Activated effector memory CD4-positive, alpha-beta T cell treated with Interleukin-2 at 50 U/mL for 16 hours (primary cell): ENCODE results near the gene LRRC8A.
"Not testable (repeated sequence)": the region's sequence is repeated elsewhere in the genome, so short reads cannot be mapped to it uniquely, and the experiment has no call there.

ENCODE experiments used
- DNase-seq: peaks from one replicate; pipeline ENCODE4 v3.0.0-alpha.2; 2020

Gene LRRC8A

DNA sequence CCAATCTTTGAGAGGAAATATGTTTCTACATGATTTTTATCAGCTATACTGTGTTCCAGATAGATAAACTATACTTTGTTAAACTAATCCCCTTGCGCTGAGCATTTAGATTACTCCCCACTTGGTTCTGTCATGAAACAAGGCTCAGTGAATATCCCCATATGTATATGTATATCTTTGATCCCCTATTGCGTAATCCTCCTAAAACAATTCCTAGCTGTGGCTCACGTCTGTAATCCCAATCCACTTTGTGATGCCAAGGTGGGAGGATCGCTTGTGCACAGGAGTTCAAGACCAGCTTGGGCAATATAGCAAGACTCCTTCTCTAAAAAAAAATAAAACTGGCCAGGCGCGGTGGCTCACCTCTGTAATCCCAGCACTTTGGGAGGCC lies 41.6 kb downstream of the LRRC8A start:
- DNase-seq, result no peak

DNA sequence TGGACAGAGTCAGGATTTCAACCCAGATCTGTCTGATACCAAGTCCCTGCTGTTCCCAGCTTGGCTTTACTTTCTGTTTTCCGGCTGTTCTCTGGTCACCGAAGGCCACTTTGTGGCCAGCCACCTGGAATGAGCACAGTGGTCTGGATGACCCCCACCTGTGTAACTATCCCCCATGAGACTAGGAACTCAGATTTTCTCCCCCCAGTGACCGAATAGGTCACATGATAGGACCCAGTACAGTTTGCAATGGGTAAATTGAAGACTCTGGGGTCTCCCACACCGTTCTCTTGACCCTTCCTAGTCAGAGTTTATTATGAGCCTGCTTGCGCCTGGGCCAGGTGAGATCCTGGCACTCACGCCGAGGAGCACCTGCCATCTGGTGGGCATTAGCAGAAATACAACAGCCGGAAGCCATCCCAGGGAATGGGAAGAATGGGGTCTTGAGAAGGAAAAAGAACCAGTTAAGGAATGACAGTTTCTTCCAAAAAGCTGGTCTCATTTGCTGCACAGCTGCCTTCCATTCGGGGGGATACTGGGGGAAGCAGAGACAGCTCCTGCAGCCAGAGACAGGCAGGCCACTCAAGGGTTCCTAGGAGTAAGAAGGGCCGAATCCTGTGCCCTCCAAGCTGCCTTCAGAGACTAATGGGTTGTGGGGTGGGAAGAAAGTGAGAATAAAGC lies 45.9 kb downstream of the LRRC8A start:
- peak; percentile 27 for DNase-seq

DNA sequence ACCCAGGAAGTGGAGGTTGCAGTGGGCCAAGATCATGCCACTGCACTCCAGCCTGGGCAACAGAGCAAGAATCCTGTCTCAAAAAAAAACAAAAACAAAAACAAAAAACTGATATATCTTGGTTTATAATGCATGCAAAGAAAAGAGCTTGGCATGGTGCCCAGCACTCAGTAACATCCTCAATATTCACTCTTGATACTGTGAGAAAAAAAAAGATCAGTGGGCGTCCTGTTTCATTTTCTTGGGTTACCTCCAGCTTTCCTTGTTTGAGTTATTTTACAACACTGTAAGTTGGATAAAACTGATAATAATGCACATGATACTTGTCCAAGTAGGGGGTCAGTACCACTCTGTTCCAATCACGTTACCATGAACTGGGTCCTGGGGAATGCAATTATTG lies 46.7 kb downstream of the LRRC8A start:
- no peak for DNase-seq

DNA sequence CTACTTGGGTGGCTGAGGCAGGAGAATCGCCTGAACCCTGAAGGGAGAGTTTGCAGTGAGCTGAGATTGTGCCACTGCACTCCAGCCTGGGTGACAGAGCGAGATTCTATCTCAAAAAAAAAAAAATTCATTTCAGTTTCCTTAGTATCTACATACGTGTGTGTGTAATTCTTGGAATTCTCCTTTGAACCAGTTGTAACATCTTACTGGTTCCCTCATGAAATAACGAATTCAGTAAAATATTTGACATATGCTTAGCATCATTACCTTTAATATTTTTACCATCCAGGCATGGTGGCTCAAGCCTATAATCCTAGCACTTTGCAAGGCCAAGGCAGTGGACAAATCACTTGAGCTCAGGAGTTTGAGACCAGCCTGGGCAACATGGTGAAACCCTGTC lies 47.6 kb downstream of the LRRC8A start:
- DNase-seq, result no peak

DNA sequence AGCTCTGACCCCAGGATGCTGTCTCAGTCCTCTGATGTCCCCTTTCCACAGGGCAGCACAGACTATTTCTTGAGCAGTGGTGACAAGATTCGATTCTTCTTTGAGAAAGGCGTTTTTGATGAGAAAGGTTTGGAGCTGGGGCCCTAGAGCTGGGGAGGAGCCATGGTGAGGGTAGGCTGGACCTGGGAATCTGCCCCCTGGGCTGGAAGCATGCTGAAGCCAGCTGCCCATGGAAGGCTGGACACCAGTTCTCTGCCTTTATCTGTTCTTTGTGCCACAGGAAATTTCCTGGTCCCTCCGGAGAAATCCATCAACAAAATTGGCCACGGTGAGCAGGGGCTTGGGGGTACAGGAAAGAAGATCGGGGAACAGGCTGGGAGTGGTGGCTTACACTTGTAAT lies 51.8 kb downstream of the LRRC8A start:
- DNase-seq, result no peak

DNA sequence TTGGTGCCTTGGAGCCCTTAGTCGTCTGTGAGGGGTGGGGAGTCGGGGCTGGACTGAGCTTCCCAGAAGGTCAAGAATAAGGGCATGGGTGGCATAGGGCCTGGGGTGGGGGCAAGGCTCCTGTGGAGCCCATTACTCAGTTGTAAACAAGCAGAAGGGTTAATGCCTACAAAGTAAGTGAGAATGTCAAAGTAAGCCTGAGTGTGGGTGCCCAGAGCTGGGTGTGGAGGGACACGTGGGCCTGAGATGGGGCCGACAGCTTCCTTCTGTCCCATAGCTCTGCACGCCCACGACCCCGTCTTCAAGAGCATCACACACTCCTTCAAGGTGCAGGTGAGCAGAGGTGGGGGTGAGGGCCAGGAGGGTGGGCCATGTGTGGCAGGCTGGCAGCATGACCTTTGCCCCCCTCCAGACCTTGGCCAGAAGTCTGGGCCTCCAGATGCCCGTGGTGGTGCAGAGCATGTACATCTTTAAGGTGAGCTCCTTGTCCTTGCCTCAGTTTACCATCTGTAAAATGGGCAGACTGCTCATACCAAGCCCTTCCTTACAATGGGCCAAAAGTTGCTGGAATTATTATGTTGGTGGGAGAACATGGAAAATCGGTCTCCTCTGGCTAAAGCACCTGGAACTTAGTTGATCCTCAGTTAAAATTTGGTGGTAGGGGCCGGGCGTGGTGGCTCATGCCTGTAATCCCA lies 54.4 kb downstream of the LRRC8A start:
- no peak for DNase-seq

DNA sequence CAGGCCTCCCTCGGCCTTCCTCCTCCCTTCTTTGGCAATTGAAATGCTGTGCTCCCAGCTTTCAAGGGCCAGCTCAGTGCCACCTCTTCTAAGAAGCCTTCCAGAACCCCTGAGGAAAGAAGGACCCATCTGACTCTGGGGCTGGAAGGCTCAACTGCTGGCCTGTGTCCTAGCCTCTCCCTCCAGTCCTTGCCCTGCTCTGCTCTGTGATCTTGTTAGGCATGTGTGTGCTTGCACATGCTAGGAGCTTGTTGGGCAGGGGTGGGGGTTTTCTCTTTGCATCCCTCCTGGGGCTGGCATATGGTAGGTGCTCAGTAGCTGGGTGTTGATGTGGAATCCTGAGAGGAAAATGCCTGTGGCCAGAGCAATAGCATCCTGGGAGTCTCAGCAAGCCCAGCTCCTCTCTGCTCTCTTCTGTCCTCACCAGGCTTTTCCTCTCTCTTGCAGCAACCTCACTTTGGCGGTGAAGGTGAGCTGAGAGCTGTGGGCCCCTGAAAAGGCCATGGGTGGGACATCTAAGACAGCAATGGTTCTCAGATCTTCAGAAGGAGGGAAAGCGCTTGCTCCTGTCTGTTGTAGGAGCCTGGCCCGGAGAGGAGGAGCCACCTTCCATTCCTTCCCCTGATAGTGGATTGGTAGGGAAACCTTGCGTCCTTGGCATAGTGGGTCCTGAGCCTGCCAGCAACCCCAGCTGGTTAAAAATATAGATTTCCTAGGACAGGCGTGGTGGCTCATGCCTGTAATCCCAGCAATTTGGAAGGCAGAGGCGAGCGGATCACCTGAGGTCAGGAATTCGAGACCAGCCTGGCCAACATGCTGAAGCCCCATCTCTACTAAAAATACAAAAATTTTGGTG lies 55.6 kb downstream of the LRRC8A start:
- DNase-seq, result no peak

DNA sequence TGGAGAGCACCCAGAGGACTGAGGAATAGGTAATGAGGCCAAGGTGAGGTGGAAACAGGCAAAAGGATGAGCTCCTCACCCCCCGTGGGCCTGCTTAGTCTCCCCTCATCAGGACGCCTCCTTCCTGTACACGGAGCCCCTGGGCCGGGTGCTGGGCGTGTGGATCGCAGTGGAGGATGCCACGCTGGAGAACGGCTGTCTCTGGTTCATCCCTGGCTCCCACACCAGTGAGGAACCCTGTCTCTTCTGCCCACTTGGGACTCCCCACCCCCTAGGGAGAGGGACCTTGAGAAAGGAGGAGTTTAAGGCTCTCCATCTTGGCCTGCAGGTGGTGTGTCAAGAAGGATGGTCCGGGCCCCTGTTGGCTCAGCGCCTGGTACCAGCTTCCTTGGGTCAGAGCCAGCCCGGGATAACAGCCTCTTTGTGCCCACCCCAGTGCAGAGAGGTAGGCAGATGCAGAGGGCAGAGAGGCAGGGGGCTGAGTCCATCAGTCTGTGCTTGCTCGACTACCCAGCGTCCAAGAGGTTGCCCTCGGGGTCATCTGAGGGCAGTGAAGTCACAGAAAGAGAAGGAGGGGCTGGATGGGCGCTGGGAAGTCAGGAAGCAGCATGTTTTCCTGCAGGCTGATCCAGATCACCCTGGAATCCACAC lies 58.5 kb downstream of the LRRC8A start:
- DNase-seq, result no peak

DNA sequence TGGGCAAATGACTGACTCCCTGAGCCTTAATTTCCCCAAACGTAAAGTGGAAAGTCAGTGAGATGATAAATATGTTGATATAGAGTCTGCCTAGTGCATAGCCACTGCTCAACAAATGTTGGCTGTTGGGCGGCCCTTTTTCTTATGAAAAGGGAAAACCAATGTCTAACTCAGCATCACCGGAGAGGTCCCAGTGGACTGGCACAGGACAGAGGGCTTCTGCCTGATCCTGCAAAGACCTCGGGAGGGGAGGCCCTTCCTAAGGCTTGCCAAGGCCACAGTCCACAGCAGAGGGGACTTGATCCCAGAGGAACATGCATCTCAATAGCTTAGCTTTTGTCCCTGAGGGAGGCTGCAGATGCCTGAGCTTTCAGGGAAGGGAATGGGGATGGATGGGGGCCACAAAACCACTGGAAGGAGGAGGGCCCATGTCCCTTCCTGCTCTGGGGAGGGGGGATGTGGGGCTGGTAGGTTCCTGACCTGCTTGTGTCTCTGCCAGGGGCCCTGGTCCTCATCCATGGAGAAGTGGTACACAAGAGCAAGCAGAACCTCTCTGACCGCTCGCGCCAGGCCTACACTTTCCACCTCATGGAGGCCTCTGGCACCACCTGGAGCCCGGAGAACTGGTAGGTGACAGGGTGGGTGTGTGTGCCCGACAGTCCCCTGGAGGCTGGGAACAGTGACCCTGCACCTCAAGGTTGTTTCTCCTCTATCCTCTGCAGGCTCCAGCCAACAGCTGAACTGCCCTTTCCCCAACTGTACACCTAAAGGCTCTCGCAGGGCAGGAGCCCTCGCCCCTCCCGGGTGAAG lies 59.2 kb downstream of the LRRC8A start:
- no peak for DNase-seq

DNA sequence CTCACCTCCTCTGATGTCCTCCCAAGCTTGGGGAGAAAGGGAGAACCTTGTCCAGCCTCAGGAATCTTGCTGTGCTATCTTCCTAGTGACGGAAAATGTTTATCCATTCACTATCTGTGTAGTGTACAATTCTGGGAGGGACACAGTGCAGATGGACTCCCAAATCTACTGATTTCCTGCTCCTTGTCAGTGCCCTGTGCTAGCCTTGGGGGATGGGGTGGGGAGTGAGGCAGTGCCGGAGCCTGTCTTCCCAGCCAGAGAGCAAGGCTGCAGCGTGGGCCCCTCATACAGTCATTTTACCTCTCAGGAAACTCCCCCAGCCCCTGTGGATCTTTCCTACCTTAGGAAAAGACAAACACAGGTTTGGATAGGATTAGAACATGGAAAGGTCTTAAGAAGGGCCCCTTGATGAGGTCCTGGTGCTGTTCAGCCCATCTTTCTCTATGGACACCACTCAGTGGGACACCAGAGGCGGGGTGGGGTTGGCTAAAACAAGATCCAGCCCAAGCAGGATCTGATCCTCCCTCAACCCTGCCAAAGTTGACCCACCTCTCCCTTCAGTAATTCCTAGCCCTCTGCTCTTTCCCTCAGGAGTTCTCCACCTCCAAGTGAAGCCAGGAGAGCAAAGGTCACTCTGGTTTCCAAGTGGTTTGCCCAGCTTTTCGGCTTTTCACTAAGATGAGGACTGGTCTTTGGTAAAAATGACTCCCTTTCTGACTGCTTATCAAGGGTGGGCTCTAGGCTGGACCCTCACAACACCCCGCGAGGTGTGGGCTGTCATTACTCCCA lies 62.1 kb downstream of the LRRC8A start:
- DNase-seq, result no peak

DNA sequence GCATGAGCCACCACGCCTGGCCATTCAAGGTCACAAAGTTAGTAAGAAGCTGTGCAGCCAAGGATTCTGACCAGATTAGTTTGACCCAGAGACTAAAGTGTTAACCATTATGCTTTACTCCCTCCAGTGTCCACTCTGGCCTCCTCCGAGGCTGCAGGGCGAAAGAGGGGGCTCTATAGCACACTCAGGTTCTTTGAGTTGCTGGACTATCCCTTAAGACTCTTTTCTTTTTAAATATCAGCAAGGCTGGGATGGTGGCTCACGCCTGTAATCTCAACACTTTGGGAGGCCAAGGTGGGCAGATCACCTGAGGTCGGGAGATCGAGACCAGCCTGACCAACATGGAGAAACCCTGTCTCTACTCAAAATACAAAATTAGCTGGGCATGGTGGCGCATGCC lies 63.0 kb downstream of the LRRC8A start:
- DNase-seq, result not testable (repeated sequence)

DNA sequence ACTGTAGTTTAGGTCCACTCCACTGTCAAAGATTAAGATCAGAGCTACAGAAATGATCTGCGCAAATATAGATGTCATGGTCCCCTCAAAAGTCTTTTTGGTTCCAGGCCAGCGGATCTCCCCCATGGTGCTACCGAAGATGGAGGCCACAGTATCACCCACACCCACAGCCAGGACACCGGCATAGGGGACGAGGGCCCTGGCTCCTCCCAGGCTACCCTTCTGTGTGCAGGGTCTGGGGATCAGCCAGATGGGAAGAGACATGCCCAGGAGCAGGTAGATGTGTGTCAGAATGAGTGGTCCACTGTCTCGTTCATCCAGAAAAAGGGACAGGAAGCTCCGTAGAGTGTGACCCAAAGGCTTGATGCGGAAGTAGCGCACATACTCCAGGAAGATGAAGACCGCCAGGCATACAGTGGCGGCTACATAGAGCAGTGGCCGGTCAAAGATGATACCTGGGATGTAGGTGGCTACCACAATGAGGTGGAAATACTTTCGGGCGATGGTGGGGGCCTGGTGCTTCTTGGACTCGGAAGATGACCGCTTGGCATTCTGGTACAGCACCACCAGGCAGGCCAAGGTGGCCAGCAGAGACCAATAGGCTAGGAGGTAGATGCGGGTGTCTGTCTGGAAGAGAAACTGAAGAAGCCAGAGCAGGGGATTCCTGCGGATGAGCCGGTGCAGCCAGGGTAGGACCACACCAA lies 64.0 kb downstream of the LRRC8A start:
- no peak for DNase-seq

DNA sequence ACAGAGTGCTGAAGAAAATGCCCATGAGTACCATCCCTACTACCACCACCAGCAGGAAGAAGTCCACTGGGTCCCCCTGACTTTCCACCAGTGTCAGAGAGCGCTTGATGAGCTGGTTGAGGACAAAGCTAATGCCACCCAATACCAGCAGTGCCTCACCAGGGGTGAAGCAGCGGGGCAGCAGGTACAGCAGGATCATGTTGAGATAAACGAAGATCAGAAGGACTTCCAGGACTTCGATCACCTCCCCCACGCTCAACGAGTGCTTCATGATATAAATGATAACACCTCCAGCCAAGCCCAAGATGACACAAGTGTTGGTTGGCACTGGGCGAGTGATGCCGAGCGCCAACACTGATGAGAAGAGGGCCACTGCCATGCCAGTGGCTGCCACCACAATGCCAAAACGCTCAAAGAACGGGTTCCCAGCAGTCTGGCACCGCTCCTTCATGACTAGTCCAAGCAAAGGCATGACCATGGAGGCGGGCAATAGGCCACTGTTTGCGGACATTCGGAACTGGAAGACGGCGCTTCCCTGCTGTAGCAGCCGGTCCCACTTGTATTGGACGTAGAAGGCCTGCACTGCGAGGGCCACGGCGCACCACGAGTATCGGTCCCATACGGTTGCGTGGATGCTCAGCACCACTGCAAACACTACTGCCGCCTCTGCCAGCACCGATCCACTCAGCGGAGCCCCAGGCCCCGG lies 64.8 kb downstream of the LRRC8A start:
- peak; percentile 12 for DNase-seq

DNA sequence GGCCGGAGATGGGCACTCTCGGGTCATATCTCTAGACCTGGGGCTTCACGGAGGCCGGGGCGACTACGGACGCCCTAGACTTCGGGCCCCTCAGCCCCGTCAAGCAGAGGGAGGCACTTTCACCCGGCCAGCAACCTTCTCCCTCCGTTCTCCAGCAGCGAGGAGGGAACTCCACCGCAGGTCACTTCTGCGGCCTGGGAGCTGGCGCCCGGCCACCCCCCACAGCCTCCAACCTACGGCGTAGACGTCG lies 65.3 kb downstream of the LRRC8A start:
- DNase-seq, result no peak

DNA sequence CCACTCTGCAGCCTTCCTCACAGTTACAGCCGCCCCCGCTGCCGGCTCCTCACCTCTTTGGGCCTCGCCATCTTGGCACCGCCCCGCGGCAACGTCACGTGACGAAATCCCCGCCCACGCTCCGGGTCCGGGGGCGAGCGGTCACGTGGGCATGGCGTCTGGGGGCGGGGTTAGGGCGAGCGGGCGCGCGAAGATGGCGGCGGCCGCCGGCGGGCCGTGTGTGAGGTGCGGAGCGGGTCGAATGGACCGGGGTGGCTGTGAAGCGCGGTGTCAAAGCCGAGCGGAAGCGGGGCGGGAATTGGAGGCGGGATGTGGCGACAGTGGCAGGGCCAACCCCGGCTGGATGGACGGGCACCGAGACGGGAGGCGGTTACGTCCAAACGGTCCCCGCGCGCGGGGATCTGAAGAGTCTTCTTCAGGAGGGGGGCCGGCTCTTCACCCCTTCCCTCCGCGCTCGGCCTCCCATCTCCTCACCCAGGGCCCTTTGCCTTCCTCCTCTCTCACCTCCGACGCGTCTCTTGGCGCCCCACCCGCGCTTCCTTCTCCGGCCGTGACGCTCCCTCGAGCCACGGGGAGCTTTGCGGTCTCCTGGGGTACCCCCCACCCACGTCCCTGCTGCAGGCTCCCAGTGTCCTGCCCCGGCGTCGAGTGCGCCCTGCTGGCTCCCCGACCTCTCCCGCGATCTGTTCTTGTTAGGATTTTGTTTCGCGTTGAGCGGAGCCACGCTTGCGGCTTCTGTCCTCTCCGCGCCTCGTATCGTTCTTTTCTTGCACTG lies 65.8 kb downstream of the LRRC8A start, which contains the start of the genes DOLK and NUP188:
TSS of gene DOLK (minus strand) at position 77 of the 775 bp plus-strand sequence. CDS start 300 bp downstream, outside the sequence.
TSS of gene NUP188 (plus strand) at position 173 of the 775 bp plus-strand sequence. CDS start at position 194, 21 bp downstream.
- DNase-seq, result peak; percentile 98

DNA sequence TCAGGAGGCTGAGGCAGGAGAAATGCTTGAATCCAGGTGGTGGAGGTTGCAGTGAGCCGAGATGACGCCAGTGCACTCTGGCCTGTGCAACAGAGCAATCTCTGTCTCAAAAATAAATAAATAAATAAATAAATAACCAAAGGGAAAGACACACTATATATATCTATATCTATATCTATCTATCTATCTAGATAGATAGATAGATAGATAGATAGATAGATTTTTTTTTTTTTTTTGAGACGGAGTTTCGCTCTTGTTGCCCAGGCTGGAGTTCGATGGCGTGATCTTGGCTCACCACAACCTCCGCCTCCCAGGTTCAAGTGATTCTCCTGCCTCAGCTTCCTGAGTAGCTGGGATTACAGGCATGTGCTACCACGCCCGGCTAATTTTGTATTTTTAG lies 79.5 kb downstream of the LRRC8A start:
- not testable (repeated sequence) for DNase-seq
